Metanephros (tissue), 1 donor: ENCODE results near the gene GABRB3. TPM values are rescaled to one million over a fixed set of nuclear protein-coding genes. Genes with fewer than 3 reads are reported as not detected.

Source experiments
- total RNA-seq: library from RNA; depleted of rRNA; stranded (reverse); fragments of >200 nt; gene quantifications from one replicate; pipeline ENCODE4 v1.2.3, GENCODE V29; 2014

GABRB3 gene
- 8.3 TPM for total RNA-seq

DNA sequence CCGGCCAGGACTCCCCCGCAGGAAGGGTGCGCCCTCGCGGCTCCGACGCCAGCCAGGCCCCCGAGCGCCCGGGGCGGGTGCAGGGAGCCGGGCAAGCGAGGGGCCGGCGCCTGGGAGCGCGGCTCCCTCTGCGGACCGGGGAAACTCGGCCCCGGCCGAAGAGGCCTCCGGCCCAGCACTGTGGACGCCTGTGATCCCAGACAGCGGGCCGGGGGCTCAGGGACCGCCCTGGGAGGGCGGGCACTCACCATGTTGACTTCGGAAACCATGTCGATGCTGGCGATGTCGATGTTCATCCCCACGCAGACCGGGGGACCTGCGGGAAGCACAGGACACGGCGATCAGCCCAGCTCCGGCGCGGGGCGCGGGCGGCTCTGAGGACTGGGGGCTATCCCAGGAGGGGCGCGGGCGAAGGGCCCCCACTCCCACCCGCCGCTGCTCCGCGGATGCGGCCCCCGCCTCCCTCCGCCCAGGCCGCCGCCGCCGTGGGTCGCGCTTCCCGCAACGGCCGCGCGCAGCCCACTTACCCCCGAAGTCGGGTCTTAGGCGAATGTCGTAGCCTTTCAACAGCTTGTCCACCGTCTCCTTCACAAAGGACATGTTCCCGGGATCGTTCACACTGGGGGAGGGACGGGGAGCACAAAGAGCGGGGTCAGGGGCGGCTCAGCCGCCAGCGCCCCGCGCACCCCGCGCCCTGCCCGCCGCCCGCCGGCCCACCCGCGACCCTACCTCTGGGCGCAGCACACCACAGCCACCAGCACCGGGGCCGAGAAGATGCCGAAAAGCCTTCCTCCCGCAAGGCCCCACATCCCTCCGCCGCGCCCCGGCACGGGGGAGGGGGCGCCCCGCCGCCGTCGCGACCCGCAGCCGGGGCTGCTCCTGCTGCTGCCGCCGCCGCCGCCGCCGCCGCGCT is at the start of gene GABRB3:
GABRB3 (minus strand) TSS at position 913 of the 913 bp plus-strand sequence.

Other genes starting within 250 kb of the GABRB3 start
- 0.06 TPM for gene GABRA5, start 94.0 kb upstream of the GABRB3 start, total RNA-seq
- 0.82 TPM for gene GABRG3, start 198.1 kb upstream of the GABRB3 start, total RNA-seq